Astrocyte of the spinal cord (primary cell): Measurements from ENCODE around the gene MCTP1.
A peak's percentile ranks its signal among the peaks of the same experiment; 100 is the strongest.

ENCODE experiments used
- DNase-seq: peaks from one replicate; pipeline ENCODE4 v3.0.0; 2011; ENCODE audit warnings: low read depth, low spot score
- H3K4me3 ChIP-seq: 2 replicates; pipeline ENCODE4 v1.5.1; 2011; ENCODE audit warnings: low read depth, mild to moderate bottlenecking, low read length, moderate library complexity
- CTCF ChIP-seq: IDR thresholded peaks from 2 replicates; pipeline ENCODE4 v1.5.1; 2012; ENCODE audit warnings: low read depth, mild to moderate bottlenecking, low read length, inconsistent platforms
- in situ Hi-C: cut with HindIII; loops from 2 replicates; pipeline ENCODE4 v1.10.0; 2017; ENCODE audit warnings: low sequenced_read_pairs

Gene MCTP1

GRCh38 chr5:95090774-95091173 lies 194.1 kb downstream of the MCTP1 start:
- H3K4me3 ChIP-seq = no peak overlapping the region
- in situ Hi-C loops = no loop called here
- no peak for DNase-seq
- no peak for TF ChIP-seq CTCF

- peak; percentile 7 for DNase-seq
- TF ChIP-seq CTCF = no peak
- in situ Hi-C loops = no loop called here
- H3K4me3 ChIP-seq = no peak overlapping the region
These were observed 197.0 kb downstream of the MCTP1 start for GRCh38 chr5:95087816-95088317.

GRCh38 chr5:95086927-95087815 lies 197.7 kb downstream of the MCTP1 start:
- TF ChIP-seq CTCF = no peak
- no peak for DNase-seq
- in situ Hi-C loops = no loop called here
- H3K4me3 ChIP-seq = no peak overlapping the region

- TF ChIP-seq CTCF = no peak
- DNase-seq = no peak
- in situ Hi-C loops = no loop called here
- no peak overlapping the region for H3K4me3 ChIP-seq
These were observed 200.1 kb downstream of the MCTP1 start for GRCh38 chr5:95084757-95085156.

- H3K4me3 ChIP-seq = no peak overlapping the region
- peak; percentile 20 for DNase-seq
- TF ChIP-seq CTCF = no peak
- in situ Hi-C loops = no loop called here
These were observed 201.3 kb downstream of the MCTP1 start for GRCh38 chr5:95083606-95084005.

- DNase-seq = peak; percentile 57
- in situ Hi-C loops = no loop called here
- peak overlapping the region; percentile 47 for H3K4me3 ChIP-seq
- no peak for TF ChIP-seq CTCF
These were observed 202.9 kb downstream of the MCTP1 start for GRCh38 chr5:95081982-95082381.
